Activated CD4-positive, alpha-beta T cell treated with anti-CD3 and anti-CD28 coated beads for 24 hours (primary cell): ENCODE data around the gene CUX1.
"Not testable (repeated sequence)": the region's sequence is repeated elsewhere in the genome, so short reads cannot be mapped to it uniquely, and the experiment has no call there.

Source experiments
- DNase-seq, 2 donors: peaks; one replicate each; pipeline ENCODE4 v3.0.0-alpha.2; 2020; ENCODE audit warnings: low read depth in 2 of 2

Gene CUX1

DNA sequence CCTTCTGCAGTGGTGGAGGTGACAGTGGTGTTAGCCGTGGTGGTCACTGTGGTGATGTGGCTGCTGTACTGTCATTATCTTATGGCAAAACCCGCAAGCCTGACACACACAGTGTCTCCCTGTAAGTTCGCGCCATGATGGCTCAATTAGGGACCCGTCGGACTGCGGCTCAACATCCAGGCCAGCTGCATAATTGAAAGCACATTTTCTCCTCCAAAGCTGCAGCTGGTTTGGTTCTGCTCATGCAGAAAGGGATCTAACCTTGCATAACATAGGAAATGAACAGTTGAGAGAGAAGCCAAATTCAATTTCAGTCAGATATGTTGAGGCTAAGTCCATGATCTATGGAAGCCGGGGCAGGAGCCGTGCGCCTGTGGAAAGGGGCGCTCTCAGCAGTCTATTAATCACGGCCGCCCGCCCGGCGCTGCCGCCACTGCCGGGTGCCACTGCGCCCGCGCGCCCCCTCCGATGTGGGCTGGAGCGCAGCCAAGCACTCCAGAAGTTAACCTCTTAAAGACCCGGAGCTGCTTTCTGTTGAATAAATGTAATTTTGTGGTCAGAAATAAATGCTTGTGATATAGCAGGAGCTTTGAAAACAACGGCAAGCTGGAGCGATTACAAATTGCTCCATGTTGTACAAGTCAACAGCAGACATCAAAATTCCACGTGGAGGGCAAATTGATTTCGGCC is 227.7 kb downstream of the CUX1 start:
- DNase-seq: no peak

DNA sequence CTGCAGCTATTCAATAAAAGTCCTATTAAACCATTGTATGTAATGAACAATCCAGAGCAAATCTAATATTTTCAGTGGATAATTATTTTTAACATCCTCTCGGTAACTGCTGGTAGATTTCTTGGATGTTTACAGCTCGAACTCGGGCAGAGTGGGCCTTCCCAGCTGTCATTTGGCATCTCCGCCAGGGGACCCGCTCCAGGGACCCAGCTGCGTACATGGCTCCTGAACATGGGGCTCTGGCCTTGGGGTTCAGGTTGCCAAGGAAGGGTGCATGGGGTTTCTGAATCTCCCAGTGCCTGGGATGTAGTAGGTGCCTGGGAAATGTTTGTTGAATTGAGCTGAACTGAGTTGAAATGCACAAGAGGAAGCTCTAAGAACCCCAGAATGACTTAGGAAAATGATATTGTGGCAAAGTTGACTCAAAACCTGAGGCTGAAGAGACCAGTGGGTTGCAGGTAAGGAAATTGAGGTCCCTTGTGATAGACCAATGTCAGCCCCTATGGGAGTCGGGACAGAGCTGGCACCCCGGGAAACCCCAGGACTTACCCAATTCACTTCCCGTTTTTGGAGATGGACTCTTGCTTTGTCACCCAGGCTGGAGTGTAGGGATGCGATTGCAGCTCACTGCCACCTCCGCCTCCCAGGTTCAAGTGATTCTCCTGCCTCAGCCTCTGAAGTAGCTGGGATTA is 228.4 kb downstream of the CUX1 start:
- no peak for DNase-seq

DNA sequence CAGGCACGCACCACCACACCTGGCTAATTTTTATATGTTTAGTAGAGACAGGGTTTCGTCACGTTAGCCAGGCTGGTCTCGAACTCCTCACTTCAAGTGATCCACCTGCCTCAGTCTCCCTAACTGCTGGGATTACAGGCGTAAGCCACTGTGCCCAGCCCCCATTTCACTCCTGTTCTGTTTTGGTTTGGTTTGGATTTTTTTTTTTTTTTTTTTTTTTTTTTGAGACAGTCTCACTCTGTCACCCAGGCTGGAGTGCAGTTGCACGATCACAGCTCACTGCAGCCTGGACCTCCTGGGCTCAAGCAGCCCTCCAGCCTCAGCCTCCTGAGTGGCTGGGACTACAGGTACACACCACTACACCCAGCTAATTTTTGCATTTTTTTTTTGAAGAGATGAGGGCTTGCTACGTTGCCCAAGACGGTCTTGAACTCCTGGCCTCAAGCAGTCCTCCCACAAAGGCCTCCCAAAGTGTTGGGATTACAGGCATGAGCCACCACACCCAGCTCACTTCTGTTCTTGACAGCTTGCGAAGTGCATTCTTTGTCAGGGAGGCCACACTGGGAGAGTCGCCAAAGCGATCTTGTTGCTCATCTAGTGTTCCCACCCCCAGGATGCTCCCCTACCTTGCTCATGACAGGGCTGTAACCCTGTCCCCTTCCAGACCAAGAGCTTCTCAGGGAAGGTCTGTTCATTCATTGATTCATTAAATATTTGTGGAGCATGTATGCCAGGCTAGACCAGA is 229.1 kb downstream of the CUX1 start:
- no peak for DNase-seq

DNA sequence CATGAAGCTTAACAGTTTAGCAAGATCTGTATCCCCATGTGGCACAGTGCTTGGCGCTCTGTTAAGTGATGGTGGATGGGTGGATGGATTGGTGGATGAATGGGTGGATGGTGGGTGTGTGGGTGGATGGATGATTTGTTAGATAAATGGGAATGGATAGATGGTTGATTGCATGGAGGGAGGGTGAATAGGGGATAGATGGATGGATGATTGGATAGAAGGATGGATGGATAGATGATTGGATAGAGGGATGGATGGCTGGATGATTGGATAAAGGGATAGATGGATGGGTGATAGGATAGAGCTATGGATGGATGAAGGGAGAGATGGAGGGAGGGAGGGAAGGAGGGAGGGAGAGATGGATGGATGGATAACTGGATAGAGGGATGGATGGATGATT is 229.7 kb downstream of the CUX1 start:
- DNase-seq: no peak

DNA sequence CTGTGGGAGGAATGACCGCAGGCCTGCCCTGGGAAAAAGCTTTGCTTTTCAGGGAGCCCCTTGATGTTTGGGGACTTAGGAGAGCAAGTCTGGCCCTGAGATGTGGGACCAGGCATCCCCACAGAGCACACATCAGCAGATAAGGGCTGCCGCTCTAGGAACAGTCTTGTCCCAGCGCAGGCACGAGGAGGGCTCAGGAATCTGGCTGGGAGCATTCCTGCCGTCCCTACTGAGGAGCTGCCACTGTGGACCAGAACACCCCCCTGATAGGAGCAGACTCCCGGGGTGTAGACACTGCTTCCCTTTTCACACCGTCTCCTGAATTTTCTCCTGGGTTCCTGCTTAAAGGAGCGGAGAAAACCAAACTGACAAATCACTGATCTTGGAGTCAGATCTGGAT is 232.3 kb downstream of the CUX1 start:
- no peak for DNase-seq

DNA sequence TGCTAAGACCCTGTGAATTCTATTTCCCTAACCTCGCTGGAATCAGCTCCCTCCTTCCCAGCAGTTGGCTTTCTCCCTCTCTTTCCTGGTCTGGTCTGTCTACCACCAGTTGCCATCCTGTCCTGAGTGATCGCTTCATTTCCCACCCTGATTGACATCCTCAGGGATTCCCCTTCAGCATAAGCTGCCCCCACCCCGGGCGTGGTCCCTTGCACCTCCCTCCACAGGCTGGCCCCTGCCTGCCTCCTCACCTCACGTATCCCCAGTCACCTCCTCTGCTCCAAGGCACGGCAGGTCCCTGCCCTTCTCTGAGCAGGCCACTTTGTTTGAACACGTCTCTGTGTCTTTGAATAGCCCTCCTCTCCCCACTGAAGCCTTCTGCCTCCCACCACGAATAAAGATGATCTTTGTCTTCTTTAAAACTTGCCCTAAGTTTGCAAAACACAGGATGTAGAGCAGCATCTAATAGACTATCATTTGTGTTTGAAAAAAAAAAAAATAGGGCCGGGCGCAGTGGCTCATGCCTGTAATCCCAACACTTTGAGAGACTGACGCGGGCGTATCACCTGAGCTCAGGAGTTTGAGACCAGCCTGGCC is 233.5 kb downstream of the CUX1 start:
- DNase-seq: no peak

DNA sequence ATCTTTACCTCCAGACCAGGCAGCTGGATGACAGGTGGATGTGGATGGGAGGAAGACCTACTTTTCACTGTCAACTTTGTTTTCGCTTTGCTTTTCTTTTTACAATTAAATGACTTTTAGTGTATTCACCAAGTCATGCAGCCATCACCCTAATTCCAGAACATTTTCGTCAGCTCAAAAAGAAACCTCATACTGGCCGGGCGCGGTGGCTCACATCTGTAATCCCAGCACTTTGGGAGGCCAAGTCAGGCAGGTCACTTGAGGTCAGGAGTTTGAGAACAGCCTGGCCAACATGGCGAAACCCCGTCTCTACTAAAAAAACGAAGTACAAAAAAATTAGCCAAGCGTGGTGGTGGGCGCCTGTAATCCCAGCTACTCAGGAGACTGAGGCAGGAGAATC is 234.3 kb downstream of the CUX1 start:
- not testable (repeated sequence) for DNase-seq

DNA sequence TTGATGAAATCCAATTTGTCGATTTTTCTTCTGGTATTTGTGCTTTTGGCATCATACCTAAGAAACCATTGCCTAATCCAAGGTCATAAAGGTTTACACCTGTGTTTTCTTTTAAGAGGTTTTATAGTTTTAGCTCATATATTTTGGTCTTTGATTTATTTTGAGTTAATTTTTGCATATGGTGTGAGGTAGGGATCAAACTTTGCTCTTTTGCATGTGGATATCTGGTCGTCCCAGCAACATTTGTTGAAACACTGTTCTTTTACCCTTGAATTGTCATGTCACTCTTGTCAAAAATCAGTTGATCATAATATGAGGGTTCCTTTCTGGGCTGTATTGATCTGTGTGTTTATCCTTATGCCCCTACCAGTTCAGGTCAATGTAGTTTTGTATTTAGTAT is 236.7 kb downstream of the CUX1 start:
- DNase-seq: no peak

DNA sequence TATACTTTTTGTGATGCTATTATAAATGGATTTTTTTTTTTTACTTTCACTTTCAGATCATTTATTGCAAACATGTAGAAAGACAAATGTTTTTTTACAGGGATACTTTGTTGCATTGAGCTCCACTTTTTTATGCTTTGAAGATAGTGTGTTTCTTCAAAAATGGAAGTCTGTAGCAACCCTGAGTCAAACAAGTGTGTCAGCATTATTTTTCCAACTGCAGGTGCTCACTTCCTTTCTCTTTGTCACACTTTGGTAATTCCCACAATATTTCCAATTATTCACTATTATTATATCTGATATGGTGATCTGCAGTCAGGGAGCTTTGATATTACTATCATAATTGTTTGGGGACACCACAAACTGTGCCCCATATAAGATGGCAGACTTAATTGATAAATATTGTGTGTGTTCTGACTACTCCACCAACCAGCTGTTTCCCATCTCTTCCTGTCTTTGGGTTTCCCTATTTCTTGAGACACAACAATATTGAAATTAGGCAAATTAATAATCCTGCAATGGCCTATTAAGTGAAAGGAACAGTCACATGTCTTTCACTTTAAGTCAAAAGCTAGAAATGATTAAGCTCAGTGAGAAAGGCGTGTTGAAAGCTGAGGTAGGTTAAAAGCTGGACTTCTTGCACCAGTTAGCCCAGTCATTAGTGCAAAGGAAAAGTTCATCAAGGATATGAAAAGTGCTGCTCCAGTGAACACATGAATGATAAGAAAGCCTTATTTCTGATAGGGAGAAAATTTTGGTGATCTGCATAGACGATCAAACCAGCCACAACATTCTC is 238.0 kb downstream of the CUX1 start:
- no peak for DNase-seq

DNA sequence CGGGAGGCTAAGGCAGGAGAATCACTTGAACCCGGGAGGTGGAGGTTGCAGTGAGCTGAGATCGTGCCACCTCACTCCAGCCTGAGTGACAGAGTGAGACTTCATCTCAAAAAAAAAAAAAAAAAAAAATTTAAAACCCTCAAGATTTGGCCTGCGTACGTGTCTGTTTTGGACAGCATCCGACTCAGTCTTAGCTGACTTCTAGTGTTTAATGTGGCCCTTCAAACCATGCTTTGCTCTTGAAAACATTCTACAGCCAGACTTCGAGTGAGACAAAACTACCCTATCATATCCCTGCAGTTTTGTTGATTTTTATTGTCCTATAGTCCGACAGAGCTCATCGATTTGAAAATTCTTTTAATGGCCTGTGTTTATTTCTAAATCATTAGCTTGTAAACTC is 242.1 kb downstream of the CUX1 start:
- DNase-seq: no peak

DNA sequence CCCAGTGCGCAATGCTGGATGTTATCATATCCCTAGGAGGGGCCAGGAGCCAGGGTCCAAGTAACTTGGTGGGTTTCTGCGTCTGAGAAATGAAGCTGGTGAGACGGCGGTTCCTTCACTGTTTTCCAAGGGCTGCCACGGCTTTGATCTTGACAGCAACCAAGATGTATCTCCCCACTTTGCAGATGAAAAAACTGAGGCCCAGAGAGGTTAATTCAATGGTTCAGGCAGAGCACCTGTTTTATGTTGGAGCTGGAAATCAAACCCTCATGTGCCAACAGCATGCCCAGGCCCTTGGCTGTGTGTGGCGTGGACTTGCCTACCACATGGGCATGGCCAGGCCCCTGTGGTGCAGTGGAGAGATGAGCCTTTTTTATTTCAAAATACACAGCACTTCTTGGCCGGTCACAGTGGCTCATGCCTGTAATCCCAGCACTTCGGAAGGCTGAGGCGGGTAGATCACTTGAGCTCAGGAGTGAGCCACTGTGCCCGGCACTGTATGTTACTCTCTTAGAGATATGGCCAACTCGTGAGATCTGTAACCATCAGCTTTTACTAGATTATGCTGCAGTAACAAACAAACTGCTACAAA is 244.0 kb downstream of the CUX1 start:
- DNase-seq: no peak

DNA sequence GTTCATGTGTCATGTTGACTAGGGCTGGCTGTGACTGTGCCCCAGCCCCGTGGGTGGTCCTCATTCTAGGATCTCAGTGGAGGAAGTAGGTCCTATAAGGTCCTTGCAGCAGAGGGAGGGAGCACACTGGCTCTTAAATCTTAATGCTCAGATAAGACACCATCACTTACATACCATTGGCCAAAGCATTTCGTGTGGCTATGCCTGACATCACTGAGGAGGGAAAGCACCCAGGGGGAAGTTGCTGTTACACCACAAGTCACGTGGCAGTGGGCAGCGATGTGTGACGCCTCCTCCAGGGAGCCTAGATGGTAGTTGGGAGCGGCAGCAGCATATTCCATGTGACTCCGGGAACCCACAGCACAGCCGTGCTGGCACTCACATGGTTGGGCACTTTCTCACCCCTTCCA is 244.6 kb downstream of the CUX1 start:
- DNase-seq: no peak

DNA sequence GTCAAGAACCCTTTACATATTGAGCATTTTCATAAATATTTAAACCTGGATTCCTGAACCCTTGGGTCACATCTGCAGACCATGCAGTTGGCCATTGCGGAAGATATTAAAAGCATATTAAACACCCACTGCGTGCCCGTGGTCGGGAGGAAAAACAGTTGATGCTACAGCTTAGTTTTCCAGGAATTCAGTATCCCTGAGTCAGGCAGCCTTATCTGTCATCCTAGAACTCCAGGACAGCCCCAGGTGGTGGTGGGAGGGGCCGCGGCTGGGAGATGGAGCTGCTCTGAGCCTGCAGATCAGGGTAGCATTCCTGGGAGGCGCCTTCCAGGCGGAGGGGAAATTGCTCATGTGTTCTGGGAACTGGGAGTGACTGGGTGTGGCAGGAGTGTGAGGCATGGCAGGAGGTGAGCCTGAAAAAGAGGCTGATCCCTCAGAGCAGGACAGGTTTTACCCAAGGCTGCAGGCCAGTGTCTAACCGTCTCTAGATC is 246.3 kb downstream of the CUX1 start:
- no peak for DNase-seq

DNA sequence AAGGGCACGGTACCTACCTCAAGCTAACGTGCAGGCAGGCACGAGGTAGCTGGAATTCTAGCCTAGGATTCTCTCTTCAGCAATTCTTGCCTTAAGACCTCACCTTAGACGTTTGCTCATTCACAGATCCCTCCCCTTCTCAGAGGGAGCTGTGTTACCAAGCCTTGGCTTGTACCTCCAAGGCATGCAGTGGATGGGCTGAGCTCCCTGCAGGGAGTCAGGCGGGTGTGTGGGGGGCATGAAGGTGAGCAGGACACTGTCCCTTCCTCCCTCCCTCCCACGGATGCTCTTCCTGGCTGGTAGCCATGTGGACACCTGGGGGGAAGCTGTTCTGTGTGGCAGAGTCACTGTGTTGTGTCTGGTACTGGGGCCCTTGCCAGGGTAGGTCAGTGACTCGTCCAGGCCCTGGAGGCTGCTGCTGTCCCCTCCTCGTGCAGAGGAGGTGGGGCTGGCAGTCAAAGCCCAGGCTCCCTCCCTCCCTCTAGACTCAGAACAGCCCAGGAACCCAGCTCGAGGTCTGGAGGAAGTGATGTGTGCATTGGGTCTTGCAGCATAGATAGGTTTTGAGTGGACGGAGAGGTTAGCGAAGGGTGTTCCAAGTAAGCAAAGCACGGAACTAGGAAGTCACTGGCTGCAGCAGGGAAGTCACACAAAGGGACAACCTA is 247.1 kb downstream of the CUX1 start:
- DNase-seq: no peak

DNA sequence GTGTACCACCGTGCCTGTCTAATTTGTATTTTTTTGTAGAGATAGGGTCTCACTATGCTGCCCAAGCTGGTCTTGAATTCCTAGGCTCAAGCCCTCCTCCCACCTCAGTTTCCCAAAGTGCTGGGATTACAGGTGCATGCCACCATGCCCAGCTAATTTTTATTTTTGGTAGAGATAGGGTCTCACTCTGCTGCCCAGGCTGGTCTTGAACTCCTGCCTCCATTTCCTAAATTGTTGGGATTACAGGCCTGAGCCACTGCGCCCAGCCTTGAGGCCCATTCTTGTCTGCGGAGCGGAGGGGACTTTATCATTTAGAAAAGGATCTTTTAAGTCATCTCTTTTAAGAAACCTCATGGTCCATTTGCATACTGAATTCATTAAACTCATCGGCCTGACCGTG is 247.8 kb downstream of the CUX1 start:
- no peak for DNase-seq

DNA sequence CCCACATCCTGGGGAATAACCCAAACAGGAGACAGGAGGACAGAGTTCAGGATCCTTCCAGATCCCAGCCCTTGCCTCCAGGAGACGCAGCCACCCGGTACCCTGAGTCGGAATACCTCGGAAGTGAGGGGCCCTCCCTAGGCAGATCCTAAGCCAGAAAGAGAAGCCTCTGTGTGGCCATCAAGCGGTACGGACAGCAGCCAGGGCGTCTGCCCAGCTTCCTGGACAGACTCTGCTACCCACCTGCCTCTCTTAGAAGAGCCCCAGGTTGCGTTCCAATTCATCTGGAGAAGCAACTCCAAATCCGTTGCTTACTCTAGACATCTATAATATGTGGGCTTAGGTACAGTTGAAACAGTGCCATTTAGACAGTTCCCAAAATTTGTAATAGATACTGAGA is 249.1 kb downstream of the CUX1 start:
- no peak for DNase-seq

DNA sequence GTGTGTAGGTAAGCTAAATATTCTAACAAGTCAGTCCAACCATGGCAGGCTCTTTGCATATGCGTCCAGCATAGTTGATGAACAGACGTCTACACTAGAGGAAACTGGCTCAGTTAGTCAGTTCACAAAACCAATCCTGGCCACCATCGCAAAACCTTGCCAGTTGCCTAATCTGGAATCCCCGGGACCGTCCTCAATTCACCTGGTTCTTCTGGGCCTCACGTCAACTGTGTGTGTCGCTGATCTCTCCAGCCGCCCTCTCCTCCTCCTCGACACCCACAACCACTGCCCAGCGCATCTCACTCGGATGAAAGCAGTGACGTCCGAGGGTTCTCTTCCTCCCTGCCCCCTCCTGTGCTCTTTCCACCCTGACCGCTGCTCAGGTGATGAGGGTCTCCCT is 251.4 kb downstream of the CUX1 start:
- DNase-seq: no peak

DNA sequence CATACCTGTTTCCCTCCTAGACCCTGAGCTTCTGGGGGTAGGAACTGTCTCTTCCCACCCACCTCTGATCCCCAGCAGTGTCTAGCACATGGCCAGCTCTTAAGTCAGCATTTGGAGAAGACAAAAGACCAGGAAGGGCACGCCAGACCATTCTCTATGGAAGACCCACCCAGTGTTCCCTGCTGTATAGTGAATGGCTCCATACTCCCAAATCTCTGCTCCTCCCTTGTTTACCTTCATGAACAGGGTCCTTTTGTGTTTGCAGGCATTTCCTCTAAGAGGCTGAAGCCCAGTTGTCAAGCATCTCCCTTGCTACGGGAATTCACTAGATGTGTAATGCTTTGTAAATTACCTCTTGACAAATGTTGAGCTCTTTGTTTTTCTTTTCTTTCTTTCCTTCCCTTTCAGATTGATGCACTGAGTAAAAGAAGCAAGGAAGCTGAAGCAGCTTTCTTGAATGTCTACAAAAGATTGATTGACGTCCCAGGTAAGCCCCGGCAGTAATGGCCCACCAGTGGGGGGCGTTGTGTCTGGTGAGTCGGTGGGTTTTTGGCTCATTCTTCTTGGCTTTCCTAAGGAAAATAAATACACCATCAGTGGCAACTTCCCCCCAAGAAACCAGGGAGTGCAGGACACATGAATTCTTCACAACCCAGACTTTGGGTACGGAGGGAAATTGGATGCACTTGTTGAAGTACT is 252.7 kb downstream of the CUX1 start:
- DNase-seq: no peak

DNA sequence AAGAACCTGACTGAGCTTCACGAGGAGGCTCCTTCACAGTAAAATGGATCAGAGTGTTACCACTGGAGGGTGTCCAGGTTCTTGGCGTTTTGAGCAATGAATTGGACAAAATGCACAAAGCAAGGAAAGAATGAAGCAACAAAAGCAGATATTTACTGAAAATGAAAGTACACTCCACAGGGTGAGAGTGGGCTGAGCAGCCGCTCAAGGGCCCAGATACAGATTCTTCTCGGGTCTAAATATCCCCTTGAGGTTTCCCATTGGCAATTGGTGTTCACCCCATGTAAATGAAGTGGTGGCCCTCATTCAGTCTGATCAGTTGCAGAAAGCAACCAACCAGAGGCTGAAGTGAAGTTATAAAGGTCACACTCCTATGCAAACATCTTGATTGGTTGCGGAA is 254.6 kb downstream of the CUX1 start:
- no peak for DNase-seq

DNA sequence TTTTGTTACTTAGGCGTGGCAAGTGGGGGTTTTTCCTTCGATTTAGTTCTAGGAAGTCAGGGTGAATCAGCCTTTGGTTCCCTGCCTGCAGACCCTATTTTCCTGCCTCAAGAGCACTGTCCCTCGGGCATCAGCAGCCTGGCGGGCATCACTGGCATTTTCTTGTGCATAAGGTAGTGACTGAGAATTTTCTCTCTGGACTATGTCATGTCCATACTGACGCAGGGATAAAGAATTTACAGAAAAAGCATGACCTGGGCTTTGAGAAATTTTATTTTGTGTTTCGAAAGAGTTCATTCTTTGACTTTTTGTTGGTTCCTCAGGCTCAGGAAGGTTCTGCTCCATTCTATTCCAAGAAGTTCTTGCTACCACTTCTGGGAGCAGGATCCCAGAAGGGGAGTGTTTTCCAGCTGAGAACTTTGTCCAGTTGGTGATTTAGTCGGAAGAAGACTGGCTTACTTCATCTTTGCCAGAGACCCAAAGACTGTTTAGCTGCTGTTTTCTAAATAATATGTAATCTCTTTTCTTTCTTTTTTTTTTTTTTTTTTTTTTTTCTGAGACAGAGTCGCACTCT is 255.3 kb downstream of the CUX1 start:
- DNase-seq: no peak
